GM21723 (cell line): ENCODE measurements around the gene TGFB1.
A peak's percentile ranks its signal among the peaks of the same experiment; 100 is the strongest.
"Not testable (repeated sequence)": the region's sequence is repeated elsewhere in the genome, so short reads cannot be mapped to it uniquely, and the experiment has no call there.

Source experiments
- ATAC-seq: cut with Tn5 transposase; IDR thresholded peaks from one replicate; pipeline ENCODE4 v1.9.1; 2021; ENCODE audit warnings: mild to moderate bottlenecking, moderate library complexity; ENCODE audit not compliant: unreplicated experiment

Gene TGFB1

GRCh38 chr19:41353466-41354342 lies at the start of gene TGFB1:
TGFB1 (minus strand) TSS chr19:41353922; CDS start chr19:41353044, 878 bp downstream.
- peak; percentile 43 for ATAC-seq

- ATAC-seq: no peak
These were observed 48.3 kb upstream of the TGFB1 start for GRCh38 chr19:41402010-41402409.

- no peak for ATAC-seq
These were observed 47.8 kb upstream of the TGFB1 start for GRCh38 chr19:41401483-41401882.

- no peak for ATAC-seq
These were observed 45.8 kb upstream of the TGFB1 start for GRCh38 chr19:41399525-41399924.

GRCh38 chr19:41399091-41399490 lies 45.4 kb upstream of the TGFB1 start:
- ATAC-seq: no peak

DNA sequence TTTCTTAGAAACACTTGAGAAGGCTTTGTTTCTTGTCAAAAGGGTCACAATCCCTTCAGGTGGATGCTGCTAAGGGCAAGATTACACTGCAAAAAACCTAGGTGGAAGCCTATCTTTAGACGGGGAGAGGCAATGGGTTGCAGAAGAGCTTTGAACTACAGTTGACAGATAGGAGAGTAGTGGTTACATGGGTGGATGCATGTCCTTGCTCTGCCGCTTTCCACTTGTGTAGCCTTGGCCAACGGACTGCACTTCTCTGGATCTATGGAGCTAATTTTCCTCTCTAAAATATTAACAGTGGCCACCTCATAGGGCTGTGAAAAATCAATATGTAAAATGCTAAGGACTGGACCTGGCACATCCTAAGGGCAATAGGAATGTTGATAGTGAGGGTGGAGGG lies 44.9 kb upstream of the TGFB1 start:
- ATAC-seq: no peak

DNA sequence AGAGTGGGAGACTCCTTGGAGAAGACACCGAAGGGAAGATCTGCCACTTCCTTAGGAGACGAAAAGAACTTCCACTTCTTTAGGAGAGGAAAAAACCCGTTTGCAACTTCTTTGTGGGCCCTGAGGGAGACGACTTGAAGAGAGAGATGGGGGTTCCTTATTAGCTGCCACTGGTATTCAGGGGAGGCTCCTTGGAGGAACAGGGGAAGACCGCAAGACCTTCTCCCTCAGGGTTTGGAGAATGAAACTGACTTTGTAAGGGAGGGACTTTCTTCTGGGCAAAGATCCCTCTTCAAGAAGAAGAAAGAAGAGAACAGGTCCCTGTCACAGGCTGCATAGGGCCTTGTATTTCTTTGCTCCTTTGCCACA lies 44.3 kb upstream of the TGFB1 start:
- no peak for ATAC-seq

DNA sequence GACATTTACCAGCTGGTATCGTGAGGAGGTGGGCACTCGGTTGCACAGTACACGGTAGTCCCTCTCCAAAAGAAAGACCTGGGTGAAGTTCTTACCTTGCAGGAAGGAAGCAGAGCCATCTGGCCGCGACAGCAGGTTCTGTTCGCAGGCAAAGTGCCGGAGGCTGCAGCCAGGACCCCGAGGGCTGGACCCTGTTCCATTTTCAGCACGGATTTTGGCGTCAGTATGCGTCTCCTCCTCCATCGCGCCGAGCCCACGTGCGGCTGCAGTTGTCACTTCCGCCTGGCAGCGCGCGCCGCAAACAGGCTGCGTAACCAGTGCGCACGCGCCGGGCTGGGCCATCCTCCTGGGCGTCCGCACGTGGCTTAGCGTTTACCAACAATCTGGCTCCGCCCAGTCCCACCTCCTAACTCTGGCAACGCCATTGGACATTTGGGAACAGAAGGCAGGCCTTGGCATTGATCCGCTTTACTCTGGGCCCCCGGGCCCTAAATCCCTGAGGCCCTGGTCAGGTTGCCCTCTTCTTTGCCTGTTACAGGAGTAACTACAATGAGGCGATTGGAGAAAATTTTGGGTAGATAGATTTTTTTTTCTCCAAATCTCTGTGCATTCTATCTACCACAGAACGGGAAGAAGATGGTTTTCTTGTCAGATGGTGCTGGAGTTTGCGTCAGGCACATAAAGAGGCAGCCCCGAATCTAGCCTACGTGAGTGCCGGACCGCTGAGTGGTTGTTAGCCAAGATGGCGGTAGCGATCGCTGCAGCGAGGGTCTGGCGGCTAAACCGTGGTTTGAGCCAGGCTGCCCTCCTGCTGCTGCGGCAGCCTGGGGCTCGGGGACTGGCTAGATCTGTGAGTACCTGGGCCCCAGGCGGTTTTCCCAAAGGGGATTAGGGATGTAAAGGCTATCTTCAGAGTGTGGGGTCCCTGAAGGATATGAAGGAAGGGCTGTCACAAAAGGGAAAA lies 43.6 kb upstream of the TGFB1 start, which contains the start of the genes BCKDHA and EXOSC5:
Gene BCKDHA (plus strand): TSS at position 733 of the 964 bp plus-strand sequence. CDS start 10 bp downstream, at position 743.
Gene EXOSC5 (minus strand): TSS at position 274 of the 964 bp plus-strand sequence. CDS start 31 bp downstream, at position 243.
- ATAC-seq: peak; percentile 78

- ATAC-seq: no peak
These were observed 41.6 kb upstream of the TGFB1 start for GRCh38 chr19:41395355-41395754.

GRCh38 chr19:41392775-41393174 lies 39.1 kb upstream of the TGFB1 start:
- no peak for ATAC-seq

GRCh38 chr19:41391618-41392017 lies 37.9 kb upstream of the TGFB1 start:
- no peak for ATAC-seq

- ATAC-seq: no peak
These were observed 32.7 kb upstream of the TGFB1 start for GRCh38 chr19:41386442-41386841.

DNA sequence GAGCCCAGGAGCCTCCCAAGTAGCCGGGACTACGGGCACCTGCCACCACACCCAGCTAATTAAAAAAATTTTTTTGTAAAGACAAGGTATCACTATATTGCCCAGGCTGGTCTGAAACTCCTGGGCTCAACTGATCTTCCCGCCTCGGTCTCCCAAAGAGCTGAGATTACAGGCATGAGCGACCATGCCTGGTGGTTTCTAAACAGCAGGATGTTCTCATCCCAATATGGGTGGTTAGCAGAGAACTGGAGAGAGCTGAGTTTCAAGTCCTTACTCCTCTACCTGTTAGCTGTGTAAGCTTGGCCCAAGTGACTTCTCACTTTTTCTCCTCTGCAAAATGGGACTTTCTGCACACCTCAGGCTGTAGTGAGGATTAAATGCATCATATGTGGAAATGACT lies 30.6 kb upstream of the TGFB1 start:
- no peak for ATAC-seq

- not testable (repeated sequence) for ATAC-seq
These were observed 27.8 kb upstream of the TGFB1 start for GRCh38 chr19:41381536-41381935.

DNA sequence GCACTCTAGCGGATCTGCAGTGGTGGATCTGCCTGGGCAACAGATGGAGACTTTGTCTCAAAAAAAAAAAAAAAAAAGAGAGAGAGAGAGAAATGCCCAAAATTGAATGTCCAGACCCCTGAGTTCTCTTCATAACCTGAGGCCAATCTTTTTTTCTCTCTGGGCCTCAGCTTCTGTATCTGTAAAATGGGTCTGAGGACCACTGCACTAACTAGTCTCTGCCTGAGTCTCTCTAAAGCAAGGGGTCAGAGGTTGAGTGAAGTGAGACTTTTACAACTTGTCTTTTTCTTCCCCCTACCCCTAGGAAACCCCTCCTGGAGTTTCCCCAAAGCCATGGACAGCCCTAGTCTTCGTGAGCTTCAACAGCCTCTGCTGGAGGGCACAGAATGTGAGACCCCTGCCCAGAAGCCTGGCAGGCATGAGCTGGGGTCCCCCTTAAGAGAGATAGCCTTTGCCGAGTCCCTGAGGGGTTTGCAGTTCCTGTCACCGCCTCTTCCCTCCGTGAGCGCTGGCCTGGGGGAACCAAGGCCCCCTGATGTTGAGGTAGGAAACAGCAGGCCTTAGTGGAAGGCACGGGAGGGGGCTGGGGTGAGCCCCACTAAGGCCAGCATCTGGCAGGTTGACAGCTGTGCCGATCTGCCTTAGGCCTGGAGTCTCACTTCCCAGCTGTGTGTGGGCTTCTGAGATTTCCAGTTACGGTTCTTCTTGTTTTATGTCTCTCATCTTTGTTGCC lies 24.4 kb upstream of the TGFB1 start:
- no peak for ATAC-seq

DNA sequence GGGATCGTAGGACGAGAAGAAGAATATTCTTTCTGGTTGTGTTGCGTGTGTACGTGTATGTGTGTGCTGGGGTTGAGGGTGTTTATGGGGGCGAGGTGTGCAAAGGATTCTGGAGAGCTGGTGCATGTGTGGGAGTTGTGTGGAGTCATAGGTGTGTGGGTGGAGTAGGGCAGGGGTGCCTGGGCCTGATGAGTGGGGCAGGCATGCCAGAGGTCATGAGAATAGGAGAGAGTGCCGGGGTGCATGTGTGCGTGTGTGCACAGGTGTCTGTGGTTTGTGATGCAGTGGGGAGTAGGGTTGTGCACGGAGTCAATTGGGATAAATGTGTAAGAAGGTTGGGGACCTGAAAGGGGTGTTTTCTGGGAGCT lies 23.3 kb upstream of the TGFB1 start:
- no peak for ATAC-seq

- ATAC-seq: no peak
These were observed 22.7 kb upstream of the TGFB1 start, which contains the start of gene TMEM91 for GRCh38 chr19:41376241-41376997. TMEM91 (plus strand) TSS chr19:41376533; CDS start chr19:41378310, 1,777 bp downstream.

DNA sequence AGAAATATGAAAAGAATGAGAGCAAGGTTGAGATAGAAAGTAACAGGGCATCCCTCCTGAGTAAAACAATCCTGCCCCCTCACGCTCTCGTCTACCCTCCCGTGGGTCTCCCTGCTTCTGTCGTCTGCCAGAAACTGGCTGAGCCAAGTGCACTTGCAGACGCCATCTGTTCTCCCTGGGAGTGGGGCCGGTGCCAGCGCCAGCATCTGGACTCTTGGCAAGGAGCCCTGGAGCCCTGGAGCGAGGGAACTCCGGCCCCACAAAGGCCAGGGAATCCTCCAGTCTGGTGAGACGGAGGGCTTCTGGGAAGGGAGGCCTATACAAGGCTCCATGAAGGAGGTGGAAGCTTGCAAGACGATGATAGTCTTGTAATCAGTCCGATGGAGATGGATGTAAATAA lies 20.3 kb upstream of the TGFB1 start:
- no peak for ATAC-seq

GRCh38 chr19:41372501-41372900 lies 18.8 kb upstream of the TGFB1 start:
- ATAC-seq: no peak

DNA sequence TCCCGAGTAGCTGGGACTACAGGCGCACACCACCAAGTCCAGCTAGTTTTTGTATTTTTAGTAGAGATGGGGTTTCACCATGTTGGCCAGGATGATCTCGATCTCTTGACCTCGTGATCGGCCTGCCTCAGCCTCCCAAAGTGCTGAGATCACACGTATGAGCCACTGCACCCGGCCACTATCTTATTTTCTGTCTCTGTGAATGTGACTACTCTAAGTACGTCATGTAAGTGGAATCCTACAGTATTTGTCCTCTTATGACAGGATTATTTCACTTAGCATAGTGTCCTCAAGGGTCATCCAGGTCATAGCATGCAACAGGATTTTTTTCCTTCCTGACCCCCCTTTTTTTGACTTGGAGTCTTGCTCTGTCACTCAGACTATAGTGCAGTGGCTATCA lies 17.8 kb upstream of the TGFB1 start:
- ATAC-seq: no peak
